H9 (cell line): Measurements from ENCODE around the gene TXNDC17. TPM values are rescaled to one million over a fixed set of nuclear protein-coding genes. Genes with fewer than 3 reads are reported as not detected.

Source experiments
- DNase-seq: peaks from one replicate; pipeline ENCODE4 v3.0.0-alpha.2; 2017
- H2AFZ ChIP-seq: one replicate; pipeline ENCODE4 v1.6.1; 2013; ENCODE audit warnings: mild to moderate bottlenecking, low read length, control low read depth, moderate library complexity
- H2AK5ac ChIP-seq: 2 replicates; pipeline ENCODE4 v1.6.1; 2013; ENCODE audit warnings: low read length, control low read depth, mixed read lengths; ENCODE audit not compliant: insufficient read length
- H2BK120ac ChIP-seq: one replicate; pipeline ENCODE4 v1.6.1; 2013; ENCODE audit warnings: low read depth, mild to moderate bottlenecking, low read length, control low read depth, inconsistent platforms; ENCODE audit not compliant: poor library complexity, severe bottlenecking
- H2BK12ac ChIP-seq: 2 replicates; pipeline ENCODE4 v1.6.1; 2013; ENCODE audit warnings: low read length, control low read depth, mixed read lengths, low read depth; ENCODE audit not compliant: insufficient read length
- H2BK15ac ChIP-seq: 2 replicates; pipeline ENCODE4 v1.6.1; 2013; ENCODE audit warnings: low read depth, low read length, control low read depth
- H2BK20ac ChIP-seq: one replicate; pipeline ENCODE4 v1.6.1; 2013; ENCODE audit warnings: low read depth, mild to moderate bottlenecking, low read length, control low read depth, inconsistent platforms; ENCODE audit not compliant: poor library complexity, severe bottlenecking
- H2BK5ac ChIP-seq: 2 replicates; pipeline ENCODE4 v1.6.1; 2013; ENCODE audit warnings: low read length, control low read depth, mixed read lengths; ENCODE audit not compliant: insufficient read length
- H3K14ac ChIP-seq: 2 replicates; pipeline ENCODE4 v1.6.1; 2013; ENCODE audit warnings: low read length, control low read depth; ENCODE audit not compliant: insufficient read depth
- H3K18ac ChIP-seq: 2 replicates; pipeline ENCODE4 v1.6.1; 2013; ENCODE audit warnings: low read depth, mild to moderate bottlenecking, mixed read lengths, low read length, control low read depth; ENCODE audit not compliant: insufficient read length
- H3K23ac ChIP-seq: 2 replicates; pipeline ENCODE4 v1.6.1; 2013; ENCODE audit warnings: low read length, control low read depth, mixed read lengths, low read depth; ENCODE audit not compliant: insufficient read length
- H3K23me2 ChIP-seq: 2 replicates; pipeline ENCODE4 v1.6.1; 2013; ENCODE audit warnings: low read depth, mild to moderate bottlenecking, mixed read lengths, low read length, control low read depth; ENCODE audit not compliant: insufficient read length, poor library complexity, severe bottlenecking
- H3K27ac ChIP-seq: 2 replicates; pipeline ENCODE4 v1.5.1; 2013; ENCODE audit warnings: low read length, control low read depth, mixed read lengths, low read depth; ENCODE audit not compliant: insufficient read length
- H3K27me3 ChIP-seq: 2 replicates; pipeline ENCODE4 v1.6.1; 2013; ENCODE audit warnings: low read length, control low read depth, inconsistent platforms; ENCODE audit not compliant: insufficient read depth
- H3K4ac ChIP-seq: 2 replicates; pipeline ENCODE4 v1.6.1; 2013; ENCODE audit warnings: low read depth, mild to moderate bottlenecking, control low read depth, inconsistent platforms, low read length, moderate library complexity
- H3K4me1 ChIP-seq: 2 replicates; pipeline ENCODE4 v1.6.1; 2013; ENCODE audit warnings: low read length, control low read depth, inconsistent platforms; ENCODE audit not compliant: insufficient read depth
- H3K4me2 ChIP-seq: 2 replicates; pipeline ENCODE4 v1.6.1; 2013; ENCODE audit warnings: low read length, control low read depth, mixed read lengths; ENCODE audit not compliant: insufficient read length, insufficient read depth
- H3K56ac ChIP-seq: 2 replicates; pipeline ENCODE4 v1.6.1; 2013; ENCODE audit warnings: low read depth, mild to moderate bottlenecking, mixed read lengths, low read length, control low read depth; ENCODE audit not compliant: insufficient read length
- H3K79me1 ChIP-seq: 2 replicates; pipeline ENCODE4 v1.6.1; 2013; ENCODE audit warnings: low read depth, mild to moderate bottlenecking, moderate library complexity, low read length, control low read depth, inconsistent platforms; ENCODE audit not compliant: insufficient read depth, poor library complexity, severe bottlenecking
- H3K79me2 ChIP-seq: 2 replicates; pipeline ENCODE4 v1.6.1; 2013; ENCODE audit warnings: low read length, control low read depth, inconsistent platforms; ENCODE audit not compliant: insufficient read depth
- H3K9ac ChIP-seq: 2 replicates; pipeline ENCODE4 v1.6.1; 2013; ENCODE audit warnings: low read length, control low read depth, mixed read lengths; ENCODE audit not compliant: insufficient read length; ENCODE audit errors: extremely low read depth
- H3K9me3 ChIP-seq: one replicate; pipeline ENCODE4 v1.6.1; 2013; ENCODE audit warnings: low read depth, low read length, inconsistent platforms; ENCODE audit not compliant: control insufficient read depth
- H3T11ph ChIP-seq: one replicate; pipeline ENCODE4 v1.6.1; 2013; ENCODE audit warnings: mild to moderate bottlenecking, low read length, control low read depth, inconsistent platforms
- H4K20me1 ChIP-seq: one replicate; pipeline ENCODE4 v1.6.1; 2013; ENCODE audit not compliant: control insufficient read depth, insufficient read length, insufficient read depth
- H4K5ac ChIP-seq: 2 replicates; pipeline ENCODE4 v1.6.1; 2013; ENCODE audit warnings: low read depth, mild to moderate bottlenecking, mixed read lengths, low read length, control low read depth; ENCODE audit not compliant: insufficient read length
- H4K8ac ChIP-seq: replicated peaks from 2 replicates; pipeline ENCODE4 v1.6.1; 2013; ENCODE audit warnings: low read length, control low read depth, mixed read lengths, low read depth; ENCODE audit not compliant: insufficient read length
- H4K91ac ChIP-seq: 2 replicates; pipeline ENCODE4 v1.6.1; 2013; ENCODE audit warnings: low read depth, mild to moderate bottlenecking, moderate library complexity, mixed read lengths, low read length, control low read depth; ENCODE audit not compliant: insufficient read length
- H3K27ac Mint-ChIP-seq, 3 experiments: 2 replicates in 2 of 3; 3 replicates in 1 of 3; pipeline ENCODE4 v1.8.0; 2020 to 2021; ENCODE audit warnings: mixed read lengths in 3 of 3, mild to moderate bottlenecking in 1 of 3, moderate library complexity in 1 of 3
- H3K27me3 Mint-ChIP-seq: 2 replicates; pipeline ENCODE4 v1.8.0; 2021; ENCODE audit warnings: low read depth, mild to moderate bottlenecking, moderate library complexity, mixed read lengths
- H3K36me3 Mint-ChIP-seq, 3 experiments: 2 replicates in 2 of 3; 3 replicates in 1 of 3; pipeline ENCODE4 v1.8.0; 2020 to 2021; ENCODE audit warnings: low read depth in 3 of 3, mixed read lengths in 3 of 3; ENCODE audit not compliant: insufficient read depth in 1 of 3
- H3K4me1 Mint-ChIP-seq, 2 experiments: 2 replicates each; pipeline ENCODE4 v1.8.0; 2020; ENCODE audit warnings: mixed read lengths in 2 of 2
- H3K4me3 Mint-ChIP-seq, 2 experiments: 2 replicates in 1 of 2; 3 replicates in 1 of 2; pipeline ENCODE4 v1.8.0; 2020 to 2021; ENCODE audit warnings: mild to moderate bottlenecking in 2 of 2, mixed read lengths in 2 of 2, moderate library complexity in 1 of 2
- H3K9me3 Mint-ChIP-seq, 2 experiments: 2 replicates in 1 of 2; 3 replicates in 1 of 2; pipeline ENCODE4 v1.8.0; 2020; ENCODE audit warnings: mild to moderate bottlenecking in 2 of 2, mixed read lengths in 2 of 2, moderate library complexity in 1 of 2
- WGBS: extraction: QIAGEN DNeasy Blood & Tissue Kit; methylation state at CpG from one replicate; pipeline ENCODE4 v1.1.7; 2013; ENCODE audit warnings: missing lambda C conversion rate, low lambda C conversion rate, mixed read lengths; ENCODE audit not compliant: insufficient read length; ENCODE audit errors: extremely low coverage; 5-methylcytosine and 5-hydroxymethylcytosine counted together
- total RNA-seq: library from RNA; stranded (reverse); gene quantifications from 2 replicates; pipeline ENCODE4 v1.2.1, GENCODE V29; 2021
- TF ChIP-seq, protein P1 (sequence below): fragments of 200-600 bp; sonication (generic); conservative IDR thresholded peaks from 3 replicates; pipeline ENCODE4 v1.8.0; 2021; ENCODE audit warnings: antibody characterized with exemption, mild to moderate bottlenecking

TXNDC17 gene
- total RNA-seq, 1 experiment from 2014 or later: 170 TPM

DNA sequence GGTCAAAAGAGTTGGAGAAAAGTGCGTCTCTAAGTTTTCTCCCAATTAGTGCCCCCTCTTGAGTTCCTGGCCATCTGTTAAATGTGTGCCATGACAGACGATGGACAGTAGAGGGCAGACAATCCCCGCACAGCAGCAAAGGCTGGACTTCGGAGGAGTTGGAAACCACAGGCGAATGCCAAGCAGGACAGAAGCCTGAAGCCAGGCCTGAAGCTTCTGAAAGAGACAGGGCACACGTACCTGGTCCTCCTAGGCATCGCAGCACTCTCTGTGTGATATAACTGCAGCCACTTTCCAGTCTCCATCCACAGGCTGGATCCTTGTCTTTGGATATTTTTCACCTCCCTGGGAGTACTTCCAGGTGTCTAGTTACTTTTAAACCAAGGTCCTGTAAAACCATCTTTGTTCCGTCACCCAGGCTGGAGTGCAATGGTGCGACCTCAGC is 25.2 kb downstream of the TXNDC17 start:
- Histone ChIP-seq H2BK20ac (no peak overlapping the region), H4K91ac (no peak overlapping the region), H3K23ac (no peak overlapping the region), H2BK5ac (no peak overlapping the region), H3K79me1 (no peaks in the 10 kb centered on the region), H3K4me2 (no peak overlapping the region), H3K9me3 (no peaks in the 10 kb centered on the region), H3K79me2 (no peaks in the 10 kb centered on the region), H4K20me1 (no peaks in the 10 kb centered on the region), H3K23me2 (no peaks in the 10 kb centered on the region), H2BK15ac (no peak overlapping the region), H3K27ac (no peak overlapping the region), H2BK12ac (no peak overlapping the region), H3K4me1 (no peaks in the 10 kb centered on the region), H4K8ac (no peak overlapping the region), H3K4ac (no peak overlapping the region), H3T11ph (no peak overlapping the region), H3K56ac (no peak overlapping the region), H2BK120ac (no peak overlapping the region), H3K27me3 (peaks cover 4% of the 10 kb centered on the region), H3K18ac (no peak overlapping the region), H2AK5ac (no peak overlapping the region), H3K14ac (no peak overlapping the region), H2AFZ (no peak overlapping the region), H3K9ac (no peak overlapping the region), H4K5ac (no peak overlapping the region)
- Mint-ChIP-seq H3K9me3 (no peaks in the 10 kb centered on the region), H3K4me1 (peaks cover 0 to 4% of the 10 kb centered on the region in 2 experiments; a peak in 1 of 4 replicates), H3K27ac (no peak overlapping the region), H3K4me3 (no peak overlapping the region), H3K36me3 (no peaks in the 10 kb centered on the region), H3K27me3 (peaks cover 63% of the 10 kb centered on the region)
- TF ChIP-seq, protein P1, sequence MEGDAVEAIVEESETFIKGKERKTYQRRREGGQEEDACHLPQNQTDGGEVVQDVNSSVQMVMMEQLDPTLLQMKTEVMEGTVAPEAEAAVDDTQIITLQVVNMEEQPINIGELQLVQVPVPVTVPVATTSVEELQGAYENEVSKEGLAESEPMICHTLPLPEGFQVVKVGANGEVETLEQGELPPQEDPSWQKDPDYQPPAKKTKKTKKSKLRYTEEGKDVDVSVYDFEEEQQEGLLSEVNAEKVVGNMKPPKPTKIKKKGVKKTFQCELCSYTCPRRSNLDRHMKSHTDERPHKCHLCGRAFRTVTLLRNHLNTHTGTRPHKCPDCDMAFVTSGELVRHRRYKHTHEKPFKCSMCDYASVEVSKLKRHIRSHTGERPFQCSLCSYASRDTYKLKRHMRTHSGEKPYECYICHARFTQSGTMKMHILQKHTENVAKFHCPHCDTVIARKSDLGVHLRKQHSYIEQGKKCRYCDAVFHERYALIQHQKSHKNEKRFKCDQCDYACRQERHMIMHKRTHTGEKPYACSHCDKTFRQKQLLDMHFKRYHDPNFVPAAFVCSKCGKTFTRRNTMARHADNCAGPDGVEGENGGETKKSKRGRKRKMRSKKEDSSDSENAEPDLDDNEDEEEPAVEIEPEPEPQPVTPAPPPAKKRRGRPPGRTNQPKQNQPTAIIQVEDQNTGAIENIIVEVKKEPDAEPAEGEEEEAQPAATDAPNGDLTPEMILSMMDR: peak; percentile 94
- peak; percentile 90 for DNase-seq
- WGBS: no CpG with 5 or more reads among the region's 9 CpGs
